ENCODE measurements around the gene NUP188. TPM values are rescaled to one million over a fixed set of nuclear protein-coding genes. Genes with fewer than 3 reads are reported as not detected.

The NUP188 gene
- total and polyA plus RNA-seq, 2 of the 4 experiments (the other 2 are of a cell fraction) = 53.0 to 59.1 TPM

- H4K5ac ChIP-seq (ENCODE audit: low read depth, low read length) = no peak overlapping the region
- H2AFZ ChIP-seq (replicated peaks; ENCODE audit: low read length, poor library complexity) = no peak overlapping the region
- no peak overlapping the region for H3K14ac ChIP-seq (replicated peaks; ENCODE audit: low read depth, low read length)
- dilution Hi-C loops (cut with HindIII; ENCODE audit: low sequenced_read_pairs, unreplicated experiment) = no loop called here
- intact Hi-C loops (cut with micrococcal nuclease) = no loop called here
- H3K23ac ChIP-seq (ENCODE audit: low read depth, low read length) = no peak overlapping the region
- H3K4me3 ChIP-seq (ENCODE audit: insufficient read depth, low read depth, low read length) = no peak overlapping the region
- H3K4me1 ChIP-seq (ENCODE audit: control insufficient read depth, insufficient read depth, low read length) = no peaks in the 10 kb centered on the region
- no peak for TF ChIP-seq BHLHE40 (IDR thresholded peaks at IDR 0.05; ENCODE audit: low read depth, low read length)
- no peak for TF ChIP-seq MXI1 (IDR thresholded peaks at IDR 0.05; ENCODE audit: borderline replicate concordance, low read depth, low read length)
- no peak for TF ChIP-seq MAFK (IDR thresholded peaks at IDR 0.05; ENCODE audit: low read depth, low read length)
- no peak for TF ChIP-seq RFX5 (IDR thresholded peaks at IDR 0.05; ENCODE audit: low read depth, low read length)
- TF ChIP-seq POLR2A (IDR thresholded peaks at IDR 0.05; ENCODE audit: low read depth, low read length) = no peak
- no peak for TF ChIP-seq NFE2L2 (IDR thresholded peaks at IDR 0.05; ENCODE audit: low read depth, low read length)
- no peak for TF ChIP-seq FOS (IDR thresholded peaks at IDR 0.05; ENCODE audit: low read depth, low read length)
- no peak for TF ChIP-seq ELK1 (IDR thresholded peaks at IDR 0.05; ENCODE audit: borderline replicate concordance, low read depth, low read length)
- TF ChIP-seq SMC3 (IDR thresholded peaks at IDR 0.05; ENCODE audit: low read depth, low read length) = no peak
- no peak for TF ChIP-seq CHD1 (IDR thresholded peaks at IDR 0.05; ENCODE audit: low read depth, low read length)
- no peak for TF ChIP-seq USF2 (IDR thresholded peaks at IDR 0.05; ENCODE audit: low read depth, low read length)
- TF ChIP-seq MAZ (IDR thresholded peaks at IDR 0.05; ENCODE audit: borderline replicate concordance, low read depth, low read length) = no peak
- no peak for TF ChIP-seq CEBPB (IDR thresholded peaks at IDR 0.05; ENCODE audit: low read depth, low read length)
- no peak for TF ChIP-seq RCOR1 (IDR thresholded peaks at IDR 0.05; ENCODE audit: insufficient replicate concordance, low read length)
- TF ChIP-seq CTCF (conservative IDR thresholded peaks at IDR 0.05; ENCODE audit: low read depth, low read length) = no peak
- TF ChIP-seq RAD21 (IDR thresholded peaks at IDR 0.05; ENCODE audit: low read length) = no peak
- DNase-seq (no peak), ATAC-seq (ENCODE audit: low read depth) (no peak)
- no peaks in the 10 kb centered on the region for H3K9me3 ChIP-seq (ENCODE audit: control insufficient read depth, insufficient read depth, low read length)
- H4K91ac ChIP-seq (ENCODE audit: insufficient read depth, low read depth, low read length) = no peak overlapping the region
- no peak overlapping the region for H3K4ac ChIP-seq (ENCODE audit: low read depth, low read length)
- H2AK5ac ChIP-seq (ENCODE audit: low read depth, low read length) = no peak overlapping the region
- no peak overlapping the region for H2BK120ac ChIP-seq (ENCODE audit: low read depth, low read length)
- H4K20me1 ChIP-seq (ENCODE audit: insufficient read depth, low read length) = peaks cover 7% of the 10 kb centered on the region
- no peak overlapping the region for H3K9ac ChIP-seq (ENCODE audit: low read depth, low read length)
- ChIA-PET POLR2A (ENCODE audit: unreplicated experiment) (interaction anchor here (0.6 kb wide), 1 partner anchor 149 kb away, joined by 7 read pairs; no protein-coding TSS in a partner anchor), CTCF (no interaction called here)
- peaks cover 45% of the 10 kb centered on the region for H3K36me3 ChIP-seq (ENCODE audit: control insufficient read depth, insufficient read depth, low read length)
- no peak overlapping the region for H4K8ac ChIP-seq (ENCODE audit: low read depth in 2 of 2, low read length in 2 of 2)
- no peaks in the 10 kb centered on the region for H3K79me1 ChIP-seq (ENCODE audit: low read depth in 1 of 2, low read length in 2 of 2)
- no TSS peak for BruUV-seq (replicated peaks)
- H3K4me2 ChIP-seq (ENCODE audit: low read depth, low read length) = no peak overlapping the region
- no peak overlapping the region for H3K18ac ChIP-seq (ENCODE audit: low read depth, low read length)
- WGBS, 2 experiments (ENCODE audit: extremely low coverage in 2 of 2, insufficient read length in 1 of 2) = no CpG with 5 or more reads among the region's 8 CpGs
- H3K9me1 ChIP-seq (ENCODE audit: insufficient read depth, low read length) = no peaks in the 10 kb centered on the region
- no peak overlapping the region for H2BK15ac ChIP-seq (ENCODE audit: low read depth, low read length)
- no peak overlapping the region for H3K27ac ChIP-seq (ENCODE audit: insufficient read depth, low read length)
- in situ Hi-C loops (cut with MboI; ENCODE audit: low sequenced_read_pairs) = no loop called here
- H3K27me3 ChIP-seq (ENCODE audit: control insufficient read depth, insufficient read depth, low read length) = no peaks in the 10 kb centered on the region
- H2AK9ac ChIP-seq (replicated peaks; ENCODE audit: low read depth, low read length, poor library complexity) = no peak overlapping the region
- no peak overlapping the region for H2BK20ac ChIP-seq (ENCODE audit: low read depth, low read length)
- no peak overlapping the region for H2BK5ac ChIP-seq (ENCODE audit: low read depth, low read length, poor library complexity, severe bottlenecking)
- no peak overlapping the region for H3K56ac ChIP-seq (ENCODE audit: extremely low read depth, insufficient read depth, low read length)
Measured at GRCh38 chr9:129010267-129010975, 62.9 kb downstream of the NUP188 start.
